ENCODE data around the gene DOCK4. TPM values are rescaled to one million over a fixed set of nuclear protein-coding genes. Genes with fewer than 3 reads are reported as not detected.

DOCK4 gene
- total RNA-seq, 2 experiments from 2014 or later: 0.35 to 0.50 TPM

DNA sequence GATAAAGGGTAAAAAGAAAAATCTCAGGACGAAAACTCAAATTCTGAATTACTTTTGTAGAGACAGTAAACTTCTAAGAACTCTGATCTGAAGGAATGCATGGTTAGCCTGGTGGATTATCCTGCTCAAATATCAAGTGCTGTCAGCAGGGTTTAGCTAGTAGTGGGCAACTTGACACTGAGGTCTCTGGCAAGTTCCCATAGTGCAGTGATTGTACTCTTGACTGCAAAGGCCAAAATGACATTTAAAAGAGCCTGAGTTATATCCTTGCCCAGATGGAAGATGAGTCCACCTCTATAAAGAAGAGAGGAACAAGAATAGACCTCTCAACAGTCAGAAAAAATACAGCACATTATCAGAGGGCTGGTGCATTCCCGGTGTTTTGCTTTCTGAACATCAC lies 339.4 kb downstream of the DOCK4 start:
- Mint-ChIP-seq H3K4me1 (no peaks in the 10 kb centered on the region), H3K4me3 (no peak overlapping the region), H3K36me3 (ENCODE audit: low read depth) (no peaks in the 10 kb centered on the region), H3K27me3 (no peaks in the 10 kb centered on the region), H3K27ac (no peak overlapping the region), H3K9me3 (no peaks in the 10 kb centered on the region)
- POLR2A ChIA-PET: no interaction called here
- CTCF ChIA-PET: no interaction called here
- no peak for DNase-seq

DNA sequence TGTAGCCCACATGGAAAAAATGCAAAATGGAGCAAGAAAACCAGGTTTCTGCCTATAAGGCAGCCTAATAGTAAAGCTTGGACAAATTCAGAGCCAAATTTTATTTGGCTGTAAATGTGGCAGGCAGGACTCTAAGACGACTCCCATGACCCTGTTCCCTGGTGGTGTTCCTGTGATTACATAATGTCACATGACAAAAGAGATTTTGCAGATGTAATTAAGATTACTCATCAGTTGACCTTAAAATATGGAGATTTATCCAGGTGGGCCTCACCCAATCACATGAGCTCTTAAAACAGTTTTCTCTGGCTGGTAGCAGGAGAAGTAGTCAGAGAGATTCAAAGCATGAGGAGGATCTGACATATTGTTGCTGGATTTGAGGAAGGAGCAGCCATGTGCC lies 340.8 kb downstream of the DOCK4 start:
- no peak for DNase-seq
- CTCF ChIA-PET: no interaction called here
- H3K36me3 Mint-ChIP-seq (ENCODE audit: low read depth): no peaks in the 10 kb centered on the region
- no peak overlapping the region for H3K4me3 Mint-ChIP-seq
- no peaks in the 10 kb centered on the region for H3K4me1 Mint-ChIP-seq
- no peaks in the 10 kb centered on the region for H3K27me3 Mint-ChIP-seq
- H3K9me3 Mint-ChIP-seq: no peaks in the 10 kb centered on the region
- POLR2A ChIA-PET: no interaction called here
- H3K27ac Mint-ChIP-seq: no peak overlapping the region

DNA sequence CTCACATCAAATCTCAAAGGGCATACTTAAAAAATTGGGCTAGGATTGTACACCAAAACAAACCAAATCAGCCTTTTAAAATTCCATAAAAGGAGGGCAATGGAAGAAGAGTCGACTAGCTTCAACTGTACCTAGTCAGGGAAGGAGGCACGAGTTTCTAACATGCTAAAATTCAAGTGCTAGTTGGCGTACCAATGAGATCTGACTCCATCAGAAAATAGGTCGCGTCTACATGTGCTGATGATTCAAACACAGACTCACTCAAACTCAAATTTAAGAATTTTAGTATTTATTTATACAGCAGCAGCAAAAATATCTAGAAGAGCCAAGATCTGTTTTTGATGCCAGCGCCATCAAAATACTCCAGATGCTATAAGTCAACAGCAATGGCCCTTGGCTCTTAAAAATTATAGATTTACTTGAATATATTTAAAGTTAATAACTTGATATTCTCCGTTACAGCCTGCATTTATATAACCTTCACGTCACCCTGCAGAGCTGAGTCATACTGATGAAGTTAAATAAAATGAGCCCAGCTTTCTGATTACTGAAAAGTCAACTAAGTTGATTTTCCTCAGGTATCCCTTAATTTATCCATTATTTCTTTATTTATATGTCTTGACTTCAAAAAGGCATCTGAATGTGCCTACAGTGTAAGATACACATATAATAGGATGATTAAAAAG lies 341.8 kb downstream of the DOCK4 start:
- Mint-ChIP-seq H3K9me3 (no peaks in the 10 kb centered on the region), H3K27ac (no peak overlapping the region), H3K4me1 (peaks cover 1% of the 10 kb centered on the region), H3K4me3 (no peak overlapping the region), H3K36me3 (ENCODE audit: low read depth) (no peaks in the 10 kb centered on the region), H3K27me3 (no peaks in the 10 kb centered on the region)
- ChIA-PET POLR2A (no interaction called here), CTCF (no interaction called here)
- DNase-seq: no peak

DNA sequence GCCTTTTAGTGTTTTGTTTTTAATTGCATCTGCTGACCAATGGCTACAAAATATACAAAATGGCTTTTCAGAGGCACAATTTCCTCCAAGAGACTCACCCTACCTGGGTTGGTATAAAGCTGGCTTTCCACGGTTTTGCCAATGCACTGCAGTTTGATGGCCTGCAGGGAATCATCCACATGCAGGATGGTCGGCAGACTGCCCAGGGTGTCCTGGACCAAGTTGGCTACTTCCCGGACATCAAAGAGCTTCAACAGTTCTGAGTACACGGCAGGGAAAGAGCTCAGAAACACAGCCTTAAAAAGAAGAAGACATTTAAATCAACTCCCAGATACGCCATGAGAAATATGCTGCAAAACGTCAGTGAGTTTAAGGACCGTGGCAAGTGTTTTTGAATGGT lies 342.9 kb downstream of the DOCK4 start:
- Mint-ChIP-seq H3K27me3 (no peaks in the 10 kb centered on the region), H3K27ac (no peak overlapping the region), H3K36me3 (ENCODE audit: low read depth) (no peaks in the 10 kb centered on the region), H3K4me1 (peaks cover 1% of the 10 kb centered on the region), H3K9me3 (no peaks in the 10 kb centered on the region), H3K4me3 (no peak overlapping the region)
- POLR2A ChIA-PET: no interaction called here
- DNase-seq: no peak
- CTCF ChIA-PET: no interaction called here

- Mint-ChIP-seq H3K4me3 (no peak overlapping the region), H3K27me3 (no peaks in the 10 kb centered on the region), H3K9me3 (no peaks in the 10 kb centered on the region), H3K4me1 (peaks cover 1% of the 10 kb centered on the region), H3K36me3 (ENCODE audit: low read depth) (no peaks in the 10 kb centered on the region), H3K27ac (no peak overlapping the region)
- DNase-seq: no peak
- POLR2A ChIA-PET: no interaction called here
- CTCF ChIA-PET: no interaction called here
Observed at GRCh38 chr7:111860248-111860647, 346.0 kb downstream of the DOCK4 start.

- H3K9me3 Mint-ChIP-seq: no peaks in the 10 kb centered on the region
- H3K27ac Mint-ChIP-seq: no peak overlapping the region
- no peak for DNase-seq
- peaks cover 1% of the 10 kb centered on the region for H3K4me1 Mint-ChIP-seq
- CTCF ChIA-PET: no interaction called here
- no peak overlapping the region for H3K4me3 Mint-ChIP-seq
- no peaks in the 10 kb centered on the region for H3K27me3 Mint-ChIP-seq
- POLR2A ChIA-PET: no interaction called here
- H3K36me3 Mint-ChIP-seq (ENCODE audit: low read depth): no peaks in the 10 kb centered on the region
Observed at GRCh38 chr7:111858331-111858730, 347.9 kb downstream of the DOCK4 start.

DNA sequence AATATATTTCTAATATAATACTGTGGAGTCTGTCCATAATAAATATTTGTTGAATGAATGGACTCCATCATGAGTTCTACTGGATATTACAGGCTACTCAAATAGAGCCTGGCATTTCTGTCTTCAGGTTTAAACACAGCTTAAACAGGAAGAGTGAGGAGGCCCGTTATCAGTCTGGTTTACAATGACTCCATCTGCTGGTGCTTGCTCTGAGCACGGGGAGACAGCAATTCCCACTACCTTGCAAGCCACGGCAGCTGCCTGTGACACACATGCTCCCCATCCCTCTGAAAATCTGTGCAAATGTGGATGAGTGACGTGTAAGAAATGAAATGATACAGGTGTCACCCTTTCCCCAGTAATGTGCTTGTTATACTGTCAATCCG lies 350.4 kb downstream of the DOCK4 start:
- Mint-ChIP-seq H3K27me3 (no peaks in the 10 kb centered on the region), H3K27ac (no peak overlapping the region), H3K36me3 (ENCODE audit: low read depth) (no peaks in the 10 kb centered on the region), H3K9me3 (no peaks in the 10 kb centered on the region), H3K4me3 (no peak overlapping the region), H3K4me1 (peaks cover 1% of the 10 kb centered on the region)
- ChIA-PET CTCF (interaction anchor here (0.6 to 1.2 kb wide), 3 partner anchors 93 to 349 kb away, joined by 3 to 5 read pairs (median 3); no protein-coding TSS in a partner anchor), POLR2A (no interaction called here)
- DNase-seq: no peak

GRCh38 chr7:111855161-111855841 lies 350.9 kb downstream of the DOCK4 start:
- ChIA-PET POLR2A (no interaction called here), CTCF (interaction anchor here (0.6 to 1.2 kb wide), 3 partner anchors 93 to 350 kb away, joined by 3 to 5 read pairs (median 3); no protein-coding TSS in a partner anchor)
- H3K9me3 Mint-ChIP-seq: no peaks in the 10 kb centered on the region
- DNase-seq: no peak
- H3K27ac Mint-ChIP-seq: no peak overlapping the region
- peaks cover under 1% of the 10 kb centered on the region for H3K4me1 Mint-ChIP-seq
- no peaks in the 10 kb centered on the region for H3K36me3 Mint-ChIP-seq (ENCODE audit: low read depth)
- H3K4me3 Mint-ChIP-seq: no peak overlapping the region
- no peaks in the 10 kb centered on the region for H3K27me3 Mint-ChIP-seq

DNA sequence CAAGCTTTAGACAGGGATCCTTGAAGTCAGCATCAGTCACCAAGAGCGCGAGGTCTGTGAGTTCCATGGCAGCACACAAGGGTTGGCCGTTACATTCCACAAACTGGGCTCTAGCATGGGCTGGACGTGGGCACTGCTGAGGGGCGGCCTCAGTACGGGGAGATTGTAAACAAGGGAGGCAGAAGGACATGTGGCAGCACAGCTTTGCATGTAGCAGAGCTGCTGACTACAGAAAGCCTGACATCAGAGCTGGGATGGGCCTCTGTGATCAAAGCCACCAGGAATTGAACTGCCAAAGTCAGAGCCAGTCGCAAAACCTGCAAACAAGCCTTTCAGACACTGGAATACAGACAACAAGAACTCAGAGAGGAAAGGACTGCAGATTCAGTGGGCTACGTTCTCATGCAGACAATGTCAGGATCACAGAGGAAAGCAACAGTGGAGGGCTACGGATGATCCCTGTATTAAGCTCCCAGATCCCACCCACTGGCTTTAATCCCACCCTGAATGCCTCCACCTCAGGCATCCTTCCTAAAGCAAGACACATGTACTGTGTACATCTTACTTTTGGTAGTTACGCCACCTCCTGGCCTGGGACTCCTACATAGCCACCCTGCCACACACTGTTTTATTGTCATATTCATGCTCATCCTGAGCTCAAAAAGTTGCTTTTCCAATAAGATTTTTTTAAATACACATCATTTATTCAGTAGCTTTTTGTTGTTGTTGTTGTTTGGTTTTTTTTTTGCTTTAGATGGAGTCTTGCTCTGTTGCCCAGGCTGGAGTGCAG lies 352.8 kb downstream of the DOCK4 start:
- no peaks in the 10 kb centered on the region for H3K4me1 Mint-ChIP-seq
- POLR2A ChIA-PET: no interaction called here
- H3K4me3 Mint-ChIP-seq: no peak overlapping the region
- no peaks in the 10 kb centered on the region for H3K9me3 Mint-ChIP-seq
- CTCF ChIA-PET: no interaction called here
- H3K27ac Mint-ChIP-seq: no peak overlapping the region
- no peaks in the 10 kb centered on the region for H3K27me3 Mint-ChIP-seq
- DNase-seq: no peak
- no peaks in the 10 kb centered on the region for H3K36me3 Mint-ChIP-seq (ENCODE audit: low read depth)

- POLR2A ChIA-PET: no interaction called here
- H3K27me3 Mint-ChIP-seq: no peaks in the 10 kb centered on the region
- CTCF ChIA-PET: interaction anchor here (0.8 kb wide), 1 partner anchor 97 kb away, joined by 4 read pairs; no protein-coding TSS in a partner anchor
Observed at GRCh38 chr7:111852081-111852480, 354.1 kb downstream of the DOCK4 start.

GRCh38 chr7:111846898-111847297 lies 359.3 kb downstream of the DOCK4 start:
- peaks cover 1% of the 10 kb centered on the region for H3K4me1 Mint-ChIP-seq
- no peak overlapping the region for H3K4me3 Mint-ChIP-seq
- no peaks in the 10 kb centered on the region for H3K9me3 Mint-ChIP-seq
- H3K27me3 Mint-ChIP-seq: no peaks in the 10 kb centered on the region
- DNase-seq: no peak
- POLR2A ChIA-PET: no interaction called here
- CTCF ChIA-PET: no interaction called here
- no peaks in the 10 kb centered on the region for H3K36me3 Mint-ChIP-seq (ENCODE audit: low read depth)
- H3K27ac Mint-ChIP-seq: no peak overlapping the region

More at GRCh38 chr7:111852081-111852480, 354.1 kb downstream of the DOCK4 start:
- no peaks in the 10 kb centered on the region for H3K4me1 Mint-ChIP-seq
- H3K36me3 Mint-ChIP-seq (ENCODE audit: low read depth): no peaks in the 10 kb centered on the region
- H3K4me3 Mint-ChIP-seq: no peak overlapping the region
- no peaks in the 10 kb centered on the region for H3K9me3 Mint-ChIP-seq
- no peak for DNase-seq
- no peak overlapping the region for H3K27ac Mint-ChIP-seq

- Mint-ChIP-seq H3K9me3 (no peaks in the 10 kb centered on the region), H3K4me3 (no peak overlapping the region), H3K4me1 (peaks cover 2% of the 10 kb centered on the region), H3K27ac (no peak overlapping the region), H3K27me3 (no peaks in the 10 kb centered on the region), H3K36me3 (ENCODE audit: low read depth) (no peaks in the 10 kb centered on the region)
- ChIA-PET POLR2A (no interaction called here), CTCF (no interaction called here)
- no peak for DNase-seq
Observed at GRCh38 chr7:111845853-111846252, 360.3 kb downstream of the DOCK4 start.

DNA sequence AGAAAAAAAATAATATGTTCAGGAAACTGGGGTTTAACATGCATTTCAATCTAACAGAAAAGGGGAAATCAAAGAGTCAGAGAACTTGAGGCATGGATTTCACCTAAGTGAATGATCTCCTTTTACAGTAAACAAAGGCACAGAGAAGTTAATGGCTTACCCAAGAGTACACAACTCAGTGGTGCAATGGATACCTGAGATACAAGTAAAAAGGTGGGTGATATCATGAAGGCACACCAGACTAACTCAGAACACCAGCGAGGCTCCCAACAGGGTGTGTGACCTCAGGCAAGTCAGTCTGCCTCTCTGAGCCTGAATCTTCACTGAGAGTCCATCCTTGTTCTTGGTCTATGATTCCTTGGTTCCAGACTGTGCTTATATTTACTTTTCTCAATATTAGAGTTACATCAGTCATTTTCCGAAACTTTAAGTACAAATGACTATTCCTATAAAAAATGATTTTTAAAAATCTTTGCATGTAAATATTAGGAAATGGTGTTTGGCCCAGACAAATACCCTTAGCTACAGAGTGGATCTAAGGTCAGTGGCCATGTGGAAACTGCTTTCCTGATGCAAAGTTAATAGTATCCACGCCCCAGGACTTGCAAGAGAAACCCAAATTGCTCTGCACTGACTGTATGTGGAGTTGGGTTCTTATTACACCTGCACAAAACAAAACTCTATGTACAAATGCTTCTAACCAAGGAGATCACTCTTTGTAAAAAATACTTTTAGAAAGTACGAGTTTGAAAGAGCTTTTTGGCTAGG lies 361.1 kb downstream of the DOCK4 start:
- Mint-ChIP-seq H3K4me1 (peaks cover 2% of the 10 kb centered on the region), H3K9me3 (no peaks in the 10 kb centered on the region), H3K27ac (no peak overlapping the region), H3K4me3 (no peak overlapping the region), H3K36me3 (ENCODE audit: low read depth) (no peaks in the 10 kb centered on the region), H3K27me3 (no peaks in the 10 kb centered on the region)
- no peak for DNase-seq
- ChIA-PET CTCF (interaction anchor here (0.7 kb wide), 1 partner anchor 62 kb away, joined by 3 read pairs; no protein-coding TSS in a partner anchor), POLR2A (no interaction called here)

Data from activated CD4-positive, alpha-beta memory T cell treated with anti-CD3 and anti-CD28 coated beads, Interleukin-2, amount 10 ng/mL, durations not matched to agents 7 days and 5 days (primary cell).